Measurements from ENCODE around the gene MEGF8.

The MEGF8 gene

GRCh38 chr19:42286349-42287016 is 39.0 kb upstream of the MEGF8 start:
- DNase-seq (ENCODE audit: low read depth) = no peak

DNA sequence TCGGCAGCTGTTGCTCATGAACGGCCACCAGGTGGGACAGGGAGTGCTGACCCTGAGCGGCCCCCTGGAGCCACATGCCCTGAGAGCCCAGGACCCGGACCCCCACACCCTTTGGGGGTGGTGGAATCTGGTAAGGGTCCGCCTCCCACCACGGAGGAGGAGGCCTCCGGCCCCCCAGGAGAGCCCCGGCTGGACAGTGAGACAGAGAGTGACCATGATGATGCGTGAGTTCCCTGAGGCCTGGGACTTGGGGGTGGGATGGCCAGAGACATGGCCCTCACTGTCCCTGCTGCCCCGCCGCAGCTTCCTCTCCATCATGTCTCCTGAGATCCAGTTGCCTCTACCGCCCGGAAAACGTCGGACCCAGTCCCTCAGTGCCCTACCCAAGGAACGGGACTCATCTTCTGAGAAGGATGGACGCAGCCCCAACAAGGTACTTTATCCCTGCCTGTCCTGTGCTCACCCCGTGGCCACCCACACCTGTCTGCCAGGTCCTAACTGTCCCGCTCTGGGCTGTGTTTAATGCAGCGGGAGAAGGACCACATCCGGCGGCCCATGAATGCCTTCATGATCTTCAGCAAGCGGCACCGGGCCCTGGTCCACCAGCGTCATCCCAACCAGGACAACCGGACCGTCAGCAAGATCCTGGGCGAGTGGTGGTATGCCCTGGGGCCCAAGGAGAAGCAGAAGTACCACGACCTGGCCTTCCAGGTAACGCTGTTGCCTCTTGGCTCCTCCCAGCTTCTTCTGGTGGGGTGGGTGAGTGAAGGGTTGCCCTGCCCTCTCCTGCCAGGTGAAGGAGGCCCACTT is 38.2 kb upstream of the MEGF8 start:
- no peak for DNase-seq (ENCODE audit: low read depth)

- no peak for DNase-seq (ENCODE audit: low read depth)
Observed at GRCh38 chr19:42287827-42288107, 37.7 kb upstream of the MEGF8 start.

DNA sequence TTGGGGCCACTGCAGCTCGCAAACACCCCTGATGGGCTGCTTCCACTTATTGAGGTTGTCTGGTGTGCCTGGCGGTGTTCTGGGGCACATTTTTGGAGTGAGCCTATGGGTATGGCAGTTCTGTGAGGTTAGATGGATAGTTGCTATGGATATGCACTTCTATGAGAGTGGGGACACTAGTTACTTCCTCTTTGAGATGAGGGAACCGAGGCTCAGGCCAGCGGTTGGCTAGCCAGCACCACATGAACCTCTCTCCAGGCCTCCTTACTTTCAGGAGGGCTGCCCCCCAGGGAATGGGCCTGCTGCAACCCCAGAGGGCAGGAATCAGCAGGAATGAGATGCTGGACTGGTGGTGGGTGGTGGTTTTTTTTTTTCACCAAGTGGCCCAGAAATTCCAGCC is 37.0 kb upstream of the MEGF8 start:
- no peak for DNase-seq (ENCODE audit: low read depth)

DNA sequence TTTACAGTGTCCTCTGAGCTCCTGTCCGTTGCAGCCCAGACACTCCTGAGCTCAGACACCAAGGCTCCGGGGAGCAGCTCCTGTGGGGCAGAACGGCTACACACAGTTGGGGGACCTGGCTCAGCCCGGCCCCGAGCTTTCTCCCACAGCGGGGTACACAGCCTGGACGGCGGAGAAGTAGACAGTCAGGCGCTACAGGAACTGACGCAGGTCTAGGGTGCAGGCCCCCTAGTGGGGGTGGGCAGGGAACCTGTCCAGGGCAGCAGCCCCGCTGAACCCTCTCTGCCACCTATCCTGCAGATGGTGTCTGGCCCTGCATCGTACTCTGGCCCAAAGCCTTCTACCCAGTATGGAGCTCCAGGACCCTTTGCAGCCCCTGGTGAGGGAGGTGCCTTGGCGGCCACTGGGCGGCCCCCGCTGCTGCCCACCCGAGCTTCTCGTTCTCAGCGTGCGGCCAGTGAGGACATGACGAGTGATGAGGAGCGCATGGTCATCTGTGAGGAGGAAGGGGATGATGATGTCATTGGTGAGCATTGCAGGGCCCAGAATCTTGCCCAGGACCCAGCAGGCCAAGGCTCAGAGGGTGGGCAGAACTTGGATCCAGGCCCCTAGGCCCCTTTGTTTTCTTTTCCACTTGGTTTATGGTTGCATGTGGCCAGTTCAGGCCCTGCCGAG is 36.4 kb upstream of the MEGF8 start:
- DNase-seq (ENCODE audit: low read depth) = no peak

- DNase-seq (ENCODE audit: low read depth) = no peak
Observed at GRCh38 chr19:42289556-42290041, 35.8 kb upstream of the MEGF8 start.

DNA sequence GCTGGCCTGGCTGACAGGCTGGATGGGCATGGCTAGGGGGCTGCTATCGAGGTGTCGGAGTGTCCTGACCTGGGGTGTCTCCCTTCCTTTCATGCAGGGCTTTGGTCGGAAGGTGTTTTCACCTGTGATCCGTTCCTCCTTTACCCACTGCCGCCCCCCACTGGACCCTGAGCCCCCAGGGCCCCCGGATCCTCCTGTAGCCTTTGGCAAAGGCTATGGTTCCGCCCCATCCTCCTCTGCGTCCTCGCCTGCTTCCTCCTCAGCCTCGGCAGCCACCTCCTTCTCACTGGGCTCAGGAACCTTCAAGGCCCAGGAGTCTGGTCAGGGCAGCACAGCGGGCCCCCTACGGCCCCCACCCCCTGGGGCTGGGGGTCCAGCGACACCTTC is 35.3 kb upstream of the MEGF8 start:
- no peak for DNase-seq (ENCODE audit: low read depth)

DNA sequence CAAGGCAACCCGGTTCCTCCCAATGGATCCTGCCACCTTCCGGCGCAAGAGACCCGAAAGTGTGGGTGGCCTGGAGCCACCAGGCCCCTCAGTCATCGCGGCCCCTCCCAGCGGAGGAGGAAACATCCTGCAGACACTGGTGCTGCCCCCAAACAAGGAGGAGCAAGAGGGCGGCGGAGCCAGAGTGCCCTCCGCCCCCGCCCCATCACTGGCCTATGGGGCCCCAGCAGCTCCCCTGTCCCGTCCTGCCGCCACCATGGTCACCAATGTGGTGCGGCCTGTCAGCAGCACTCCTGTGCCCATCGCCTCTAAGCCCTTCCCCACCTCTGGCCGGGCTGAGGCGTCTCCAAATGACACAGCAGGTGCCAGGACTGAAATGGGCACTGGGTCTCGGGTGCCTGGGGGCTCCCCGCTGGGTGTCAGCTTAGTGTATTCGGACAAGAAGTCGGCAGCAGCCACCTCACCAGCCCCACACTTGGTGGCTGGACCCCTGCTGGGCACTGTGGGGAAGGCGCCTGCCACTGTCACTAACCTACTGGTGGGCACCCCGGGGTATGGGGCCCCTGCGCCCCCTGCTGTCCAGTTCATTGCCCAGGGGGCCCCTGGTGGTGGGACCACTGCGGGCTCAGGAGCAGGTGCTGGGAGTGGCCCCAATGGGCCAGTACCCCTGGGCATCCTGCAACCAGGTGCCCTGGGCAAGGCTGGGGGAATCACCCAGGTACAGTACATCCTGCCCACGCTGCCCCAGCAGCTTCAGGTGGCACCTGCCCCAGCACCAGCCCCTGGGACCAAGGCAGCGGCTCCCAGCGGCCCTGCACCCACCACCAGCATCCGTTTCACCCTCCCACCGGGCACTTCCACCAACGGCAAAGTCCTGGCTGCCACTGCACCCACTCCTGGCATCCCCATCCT is 34.7 kb upstream of the MEGF8 start:
- DNase-seq (ENCODE audit: low read depth) = no peak

- DNase-seq (ENCODE audit: low read depth) = no peak
Observed at GRCh38 chr19:42291435-42291810, 34.0 kb upstream of the MEGF8 start.

GRCh38 chr19:42292042-42292960 is 33.1 kb upstream of the MEGF8 start:
- DNase-seq (ENCODE audit: low read depth) = no peak

DNA sequence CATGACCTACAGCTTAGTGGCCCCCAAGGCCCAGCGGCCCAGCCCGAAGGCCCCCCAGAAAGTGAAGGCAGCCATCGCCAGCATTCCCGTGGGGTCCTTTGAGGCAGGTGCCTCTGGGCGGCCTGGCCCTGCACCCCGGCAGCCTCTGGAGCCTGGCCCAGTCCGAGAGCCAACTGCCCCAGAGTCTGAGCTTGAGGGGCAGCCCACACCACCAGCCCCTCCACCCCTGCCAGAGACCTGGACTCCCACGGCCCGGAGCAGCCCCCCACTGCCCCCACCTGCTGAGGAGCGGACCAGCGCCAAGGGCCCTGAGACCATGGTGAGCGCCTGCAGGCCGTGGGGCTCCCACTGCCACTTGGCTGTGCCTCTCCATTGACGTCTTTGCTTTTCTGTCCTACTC is 32.5 kb upstream of the MEGF8 start:
- no peak for DNase-seq (ENCODE audit: low read depth)

GRCh38 chr19:42293540-42293939 is 31.9 kb upstream of the MEGF8 start:
- no peak for DNase-seq (ENCODE audit: low read depth)

DNA sequence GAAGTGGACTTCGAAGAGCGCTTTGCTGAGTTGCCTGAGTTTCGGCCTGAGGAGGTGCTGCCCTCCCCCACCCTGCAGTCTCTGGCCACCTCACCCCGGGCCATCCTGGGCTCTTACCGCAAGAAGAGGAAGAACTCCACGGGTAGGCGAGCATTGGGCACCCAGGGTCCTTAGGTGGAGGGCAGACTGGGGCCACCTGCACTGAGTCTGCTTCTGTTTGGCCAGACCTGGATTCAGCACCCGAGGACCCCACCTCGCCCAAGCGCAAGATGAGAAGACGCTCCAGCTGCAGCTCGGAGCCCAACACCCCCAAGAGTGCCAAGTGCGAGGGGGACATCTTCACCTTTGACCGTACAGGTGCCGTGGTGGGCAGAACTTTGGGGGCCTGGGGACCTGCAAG is 31.5 kb upstream of the MEGF8 start:
- DNase-seq (ENCODE audit: low read depth) = no peak

DNA sequence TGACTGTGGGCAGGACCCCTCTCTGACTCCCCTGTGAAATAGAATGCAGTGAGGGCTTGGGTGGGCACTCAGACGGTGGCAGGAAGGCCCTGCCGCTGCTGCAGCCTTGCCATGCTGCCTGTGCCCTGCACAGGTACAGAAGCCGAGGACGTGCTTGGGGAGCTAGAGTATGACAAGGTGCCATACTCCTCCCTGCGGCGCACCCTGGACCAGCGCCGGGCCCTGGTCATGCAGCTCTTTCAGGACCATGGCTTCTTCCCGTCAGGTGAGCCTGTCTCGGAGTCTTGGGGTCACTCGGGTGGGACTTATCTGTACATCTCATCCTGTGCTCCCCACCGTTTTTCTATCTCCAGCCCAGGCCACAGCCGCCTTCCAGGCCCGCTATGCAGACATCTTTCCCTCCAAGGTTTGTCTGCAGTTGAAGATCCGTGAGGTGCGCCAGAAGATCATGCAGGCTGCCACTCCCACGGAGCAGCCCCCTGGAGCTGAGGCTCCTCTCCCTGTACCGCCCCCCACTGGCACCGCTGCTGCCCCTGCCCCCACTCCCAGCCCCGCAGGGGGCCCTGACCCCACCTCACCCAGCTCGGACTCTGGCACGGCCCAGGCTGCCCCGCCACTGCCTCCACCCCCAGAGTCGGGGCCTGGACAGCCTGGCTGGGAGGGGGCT is 30.8 kb upstream of the MEGF8 start:
- no peak for DNase-seq (ENCODE audit: low read depth)

- no peak for DNase-seq (ENCODE audit: low read depth)
Observed at GRCh38 chr19:42295342-42295741, 30.1 kb upstream of the MEGF8 start.

- DNase-seq (ENCODE audit: low read depth) = no peak
Observed at GRCh38 chr19:42295831-42296525, 29.5 kb upstream of the MEGF8 start.

DNA sequence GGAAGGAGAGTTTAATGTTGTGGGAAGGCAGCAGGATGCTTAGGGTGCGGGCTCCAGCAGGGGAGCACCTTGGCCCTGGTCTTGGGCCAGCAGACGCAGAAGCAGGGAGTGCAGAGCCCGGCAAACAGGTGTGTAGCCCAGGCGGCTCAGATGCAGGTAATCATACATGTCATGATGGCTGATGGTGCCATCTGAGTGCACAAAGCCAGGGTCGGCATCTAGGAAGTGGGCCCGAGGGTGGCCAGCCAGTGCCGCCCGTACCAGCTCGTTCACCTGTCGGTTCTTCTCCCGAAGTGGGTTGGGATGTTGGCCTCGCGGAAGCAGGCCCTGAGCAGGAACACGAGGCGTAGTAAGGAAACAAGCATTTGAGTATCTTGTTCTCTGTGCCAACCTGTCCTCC is 28.4 kb upstream of the MEGF8 start:
- no peak for DNase-seq (ENCODE audit: low read depth)

- no peak for DNase-seq (ENCODE audit: low read depth)
Observed at GRCh38 chr19:42301646-42302203, 23.7 kb upstream of the MEGF8 start, which contains the start of gene PRR19. PRR19 (plus strand) TSS chr19:42302132; CDS start chr19:42309585, 7,453 bp downstream.

DNA sequence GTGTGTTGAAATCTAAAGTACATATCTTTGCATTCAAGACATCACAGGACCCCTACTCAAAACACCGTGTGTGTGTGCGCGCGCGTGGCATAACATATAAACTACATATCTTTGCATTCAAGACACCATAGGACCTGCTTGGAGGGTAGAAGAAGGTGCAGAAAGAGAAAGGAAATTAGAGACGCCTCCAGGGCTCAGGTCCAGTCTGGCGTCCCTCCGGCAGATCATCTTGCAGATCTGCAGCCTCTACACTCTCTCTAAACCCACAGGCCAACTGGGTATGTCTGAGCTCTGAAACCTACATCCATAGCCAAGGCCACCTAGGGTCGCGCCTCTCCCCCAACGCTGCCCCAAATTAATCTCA is 22.4 kb upstream of the MEGF8 start:
- no peak for DNase-seq (ENCODE audit: low read depth)

- DNase-seq (ENCODE audit: low read depth) = no peak
Observed at GRCh38 chr19:42303876-42304275, 21.6 kb upstream of the MEGF8 start.
